Testis (tissue), 2 donors: ENCODE results near the gene NXPH2.

Source experiments
- CTCF ChIP-seq, 3 experiments: fragments of 450-650 bp in 2 of 3; fragments of 200-600 bp in 1 of 3; sonication (generic) in 1 of 3; IDR thresholded peaks; one replicate each; pipeline ENCODE4 v1.5.1; 2016 to 2019; ENCODE audit warnings: antibody characterized with exemption in 3 of 3, mild to moderate bottlenecking in 2 of 3, moderate library complexity in 1 of 3
- POLR2A ChIP-seq: fragments of 450-650 bp; IDR thresholded peaks from one replicate; pipeline ENCODE4 v1.6.1; 2017; ENCODE audit warnings: antibody characterized with exemption, mild to moderate bottlenecking, moderate library complexity

GRCh38 chr2:138703242-138703641 lies 76.9 kb downstream of the NXPH2 start:
- TF ChIP-seq CTCF (IDR thresholded peaks at IDR 0.05) = no peak
- TF ChIP-seq POLR2A = no peak
